Measurements from ENCODE around the gene ZNF407. TPM values are rescaled to one million over a fixed set of nuclear protein-coding genes. Genes with fewer than 3 reads are reported as not detected.

ZNF407 gene
- total and polyA plus RNA-seq, 12 donors: 2.5 to 20.2 (median 8.4) TPM

DNA sequence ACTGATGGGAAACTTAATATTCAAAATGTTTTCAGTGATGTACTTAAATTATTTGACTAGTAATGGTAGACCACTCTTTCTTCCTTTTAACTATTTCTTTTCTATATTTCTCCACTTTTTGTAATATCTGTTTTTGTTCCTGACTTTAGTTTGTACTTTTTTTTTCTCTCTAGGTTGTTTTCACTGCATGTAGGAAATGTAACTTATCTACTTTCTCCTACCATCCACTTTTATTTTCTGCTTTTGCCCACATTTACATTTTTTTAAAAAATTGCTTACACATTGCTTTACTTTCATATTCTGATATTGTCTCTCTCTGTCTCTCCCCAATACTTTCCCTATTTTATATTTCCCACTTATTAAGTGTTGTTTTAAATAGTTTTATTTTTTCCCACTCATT, 47.0 kb downstream of the ZNF407 start:
- TF ChIP-seq POLR2A (IDR thresholded peaks at IDR 0.05): no peak
- TF ChIP-seq, protein P1, sequence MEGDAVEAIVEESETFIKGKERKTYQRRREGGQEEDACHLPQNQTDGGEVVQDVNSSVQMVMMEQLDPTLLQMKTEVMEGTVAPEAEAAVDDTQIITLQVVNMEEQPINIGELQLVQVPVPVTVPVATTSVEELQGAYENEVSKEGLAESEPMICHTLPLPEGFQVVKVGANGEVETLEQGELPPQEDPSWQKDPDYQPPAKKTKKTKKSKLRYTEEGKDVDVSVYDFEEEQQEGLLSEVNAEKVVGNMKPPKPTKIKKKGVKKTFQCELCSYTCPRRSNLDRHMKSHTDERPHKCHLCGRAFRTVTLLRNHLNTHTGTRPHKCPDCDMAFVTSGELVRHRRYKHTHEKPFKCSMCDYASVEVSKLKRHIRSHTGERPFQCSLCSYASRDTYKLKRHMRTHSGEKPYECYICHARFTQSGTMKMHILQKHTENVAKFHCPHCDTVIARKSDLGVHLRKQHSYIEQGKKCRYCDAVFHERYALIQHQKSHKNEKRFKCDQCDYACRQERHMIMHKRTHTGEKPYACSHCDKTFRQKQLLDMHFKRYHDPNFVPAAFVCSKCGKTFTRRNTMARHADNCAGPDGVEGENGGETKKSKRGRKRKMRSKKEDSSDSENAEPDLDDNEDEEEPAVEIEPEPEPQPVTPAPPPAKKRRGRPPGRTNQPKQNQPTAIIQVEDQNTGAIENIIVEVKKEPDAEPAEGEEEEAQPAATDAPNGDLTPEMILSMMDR (IDR thresholded peaks at IDR 0.05): no peak
- DNase-seq: no peak
- Histone ChIP-seq H3K27ac (no peak overlapping the region), H3K36me3 (replicated peaks in 1 of 2) (peaks cover 0 to 3% of the 10 kb centered on the region in 2 donors), H3K9me3 (replicated peaks in 1 of 3) (no peaks in the 10 kb centered on the region), H3K4me1 (replicated peaks in 1 of 2) (no peaks in the 10 kb centered on the region), H3K4me3 (no peak overlapping the region), H3K27me3 (no peaks in the 10 kb centered on the region)
- intact Hi-C loops (cut with DNase I): no loop called here

DNA sequence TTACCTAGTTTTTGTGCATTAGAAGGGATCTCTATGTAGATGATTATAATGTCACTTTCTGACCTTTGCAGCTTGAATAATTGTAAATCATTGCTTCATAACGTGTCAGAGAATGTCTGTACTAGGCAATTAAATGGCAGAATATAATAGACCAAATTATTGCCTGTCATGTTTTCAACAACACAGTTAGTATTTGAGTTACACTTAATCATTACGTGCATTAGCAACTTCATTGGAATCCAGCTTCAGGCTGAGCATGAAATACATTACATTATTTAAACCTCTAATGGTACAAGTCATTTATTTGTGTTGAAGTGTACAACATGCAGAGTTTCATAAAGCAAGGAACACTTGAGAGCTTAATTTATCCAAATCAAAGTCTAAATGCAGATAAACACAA, 48.0 kb downstream of the ZNF407 start:
- Histone ChIP-seq H3K4me3 (no peak overlapping the region), H3K27me3 (no peaks in the 10 kb centered on the region), H3K4me1 (replicated peaks in 1 of 2) (no peaks in the 10 kb centered on the region), H3K9me3 (replicated peaks in 1 of 3) (no peaks in the 10 kb centered on the region), H3K27ac (no peak overlapping the region), H3K36me3 (replicated peaks in 1 of 2) (peaks cover 0 to 3% of the 10 kb centered on the region in 2 donors)
- DNase-seq: no peak
- TF ChIP-seq POLR2A (IDR thresholded peaks at IDR 0.05): no peak
- TF ChIP-seq, protein P1 (IDR thresholded peaks at IDR 0.05): no peak
- intact Hi-C loops (cut with DNase I): no loop called here
- WGBS, 4 donors: 85 to 93% (median 89%) methylated on average over 2 of the region's 2 CpGs

GRCh38 chr18:74651327-74652128, 53.9 kb downstream of the ZNF407 start:
- TF ChIP-seq, protein P1 (IDR thresholded peaks at IDR 0.05): no peak
- no peak for TF ChIP-seq POLR2A (IDR thresholded peaks at IDR 0.05)
- no peak overlapping the region for H3K4me3 ChIP-seq
- H3K36me3 ChIP-seq (replicated peaks in 1 of 2): peaks cover 0 to 3% of the 10 kb centered on the region in 2 donors
- intact Hi-C loops (cut with DNase I): no loop called here
- no peak overlapping the region for H3K27ac ChIP-seq
- no peaks in the 10 kb centered on the region for H3K4me1 ChIP-seq (replicated peaks in 1 of 2)
- DNase-seq: no peak
- WGBS, 4 donors: 72 to 80% (median 78%) methylated on average over 8 of the region's 8 CpGs
- no peaks in the 10 kb centered on the region for H3K9me3 ChIP-seq (replicated peaks in 1 of 3)
- H3K27me3 ChIP-seq: no peaks in the 10 kb centered on the region

DNA sequence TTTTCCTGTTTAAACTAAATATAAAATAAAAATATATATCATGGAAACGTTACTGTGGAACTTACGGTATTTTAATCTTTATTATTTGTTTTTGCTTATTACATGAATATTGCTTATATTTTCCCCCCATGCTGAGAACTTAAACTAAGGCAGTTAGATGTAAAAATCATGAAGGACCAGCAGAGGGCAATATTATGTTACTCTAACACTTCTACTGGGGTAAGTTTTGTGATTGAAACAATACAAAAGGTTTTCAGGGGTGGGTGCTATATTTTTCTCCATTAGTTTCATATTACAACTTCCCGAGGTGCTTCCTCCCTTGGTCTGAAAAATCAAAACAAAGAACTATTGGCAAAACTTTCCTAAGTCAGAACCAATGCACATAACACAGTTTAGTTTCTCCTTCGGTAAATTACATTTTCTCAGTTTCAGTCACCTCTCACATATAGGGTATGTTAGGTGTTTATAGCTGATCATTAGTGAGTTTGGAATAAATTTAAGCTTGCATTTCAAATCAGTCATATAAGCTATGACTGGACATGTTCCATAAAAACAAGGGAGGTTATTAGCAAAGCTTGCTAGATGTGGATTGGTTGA, 54.8 kb downstream of the ZNF407 start:
- intact Hi-C loops (cut with DNase I): no loop called here
- H3K4me1 ChIP-seq (replicated peaks in 1 of 2): no peaks in the 10 kb centered on the region
- TF ChIP-seq, protein P1 (IDR thresholded peaks at IDR 0.05): peak; percentile 33 to 69 (median 52)
- no peak for TF ChIP-seq POLR2A (IDR thresholded peaks at IDR 0.05)
- H3K27me3 ChIP-seq: no peaks in the 10 kb centered on the region
- no peaks in the 10 kb centered on the region for H3K9me3 ChIP-seq (replicated peaks in 1 of 3)
- H3K27ac ChIP-seq: no peak overlapping the region
- no peaks in the 10 kb centered on the region for H3K36me3 ChIP-seq (replicated peaks in 1 of 2)
- DNase-seq: no peak
- H3K4me3 ChIP-seq: no peak overlapping the region
- WGBS, 4 donors: 37 to 50% (median 44%) methylated on average over 4 of the region's 4 CpGs

Data from adrenal gland (tissue), 12 donors.